BLaER1 treated with 17β-estradiol and CSF1 and Interleukin-3, amounts not matched to agents 10 nM and 100 nM (cell line): Measurements from ENCODE around the gene ABCC3.

Experiments
- H3K27ac ChIP-seq, 11 experiments: shearing (Covaris generic); formaldehyde crosslinking; 2 replicates each; pipeline ENCODE4 v1.8.1; 2022
- H3K27me3 ChIP-seq, 11 experiments: shearing (Covaris generic); formaldehyde crosslinking; 2 replicates each; pipeline ENCODE4 v1.8.1; 2022
- H3K36me3 ChIP-seq, 11 experiments: shearing (Covaris generic); formaldehyde crosslinking; 2 replicates each; pipeline ENCODE4 v1.8.1; 2022
- H3K4me1 ChIP-seq, 10 experiments: shearing (Covaris generic); formaldehyde crosslinking; 2 replicates each; pipeline ENCODE4 v1.8.1; 2022
- H3K4me2 ChIP-seq, 11 experiments: shearing (Covaris generic); formaldehyde crosslinking; 2 replicates each; pipeline ENCODE4 v1.8.1; 2022
- H3K4me3 ChIP-seq, 10 experiments: shearing (Covaris generic); formaldehyde crosslinking; 2 replicates each; pipeline ENCODE4 v1.8.1; 2022
- H3K9ac ChIP-seq, 11 experiments: shearing (Covaris generic); formaldehyde crosslinking; 2 replicates each; pipeline ENCODE4 v1.8.1; 2022
- H3K9me3 ChIP-seq, 11 experiments: shearing (Covaris generic); formaldehyde crosslinking; replicated peaks in 1 of 11; 2 replicates each; pipeline ENCODE4 v1.8.1; 2022
- H4K20me1 ChIP-seq, 11 experiments: shearing (Covaris generic); formaldehyde crosslinking; 2 replicates each; pipeline ENCODE4 v1.8.1; 2022
- Cebpa-rat ChIP-seq, 11 experiments: shearing (Covaris generic); IDR thresholded peaks; 2 replicates each; pipeline ENCODE4 v1.8.1; 2022

ABCC3 gene

GRCh38 chr17:50682938-50683337 lies 48.3 kb downstream of the ABCC3 start:
- no peaks in the 10 kb centered on the region for H3K27me3 ChIP-seq
- no peaks in the 10 kb centered on the region for H3K36me3 ChIP-seq
- H3K4me1 ChIP-seq: peaks cover 0 to 19% (median 2%) of the 10 kb centered on the region in 10 experiments; a peak in 10 of 20 replicates
- H3K4me3 ChIP-seq: no peak overlapping the region
- 0 out of 22 replicates have a peak, but pooled peaks cover 0 to 5% (median 0%) of the 10 kb centered on the region in 11 experiments for H4K20me1 ChIP-seq
- no peaks in the 10 kb centered on the region for H3K9me3 ChIP-seq
- no peak overlapping the region for H3K9ac ChIP-seq
- H3K27ac ChIP-seq: no peak overlapping the region
- TF ChIP-seq Cebpa-rat (IDR thresholded peaks at IDR 0.05): no peak
- H3K4me2 ChIP-seq: no peak overlapping the region

- H4K20me1 ChIP-seq: peaks cover 0 to 5% (median 0%) of the 10 kb centered on the region in 11 experiments; a peak in 1 of 22 replicates
- H3K4me3 ChIP-seq: no peak overlapping the region
- H3K4me2 ChIP-seq: no peak overlapping the region
- no peaks in the 10 kb centered on the region for H3K27me3 ChIP-seq
- H3K36me3 ChIP-seq: no peaks in the 10 kb centered on the region
- peaks cover 0 to 23% (median 7%) of the 10 kb centered on the region in 10 experiments; a peak in 13 of 20 replicates for H3K4me1 ChIP-seq
- no peaks in the 10 kb centered on the region for H3K9me3 ChIP-seq
- H3K27ac ChIP-seq: no peak overlapping the region
- H3K9ac ChIP-seq: no peak overlapping the region
- TF ChIP-seq Cebpa-rat (IDR thresholded peaks at IDR 0.05): no peak
Observed at GRCh38 chr17:50683434-50684287, 49.0 kb downstream of the ABCC3 start.

GRCh38 chr17:50684288-50684611 lies 49.6 kb downstream of the ABCC3 start:
- H3K9me3 ChIP-seq: no peaks in the 10 kb centered on the region
- H3K27me3 ChIP-seq: no peaks in the 10 kb centered on the region
- no peak overlapping the region for H3K4me2 ChIP-seq
- no peak overlapping the region for H3K4me3 ChIP-seq
- no peaks in the 10 kb centered on the region for H3K36me3 ChIP-seq
- H3K9ac ChIP-seq: no peak overlapping the region
- no peak overlapping the region for H3K27ac ChIP-seq
- H4K20me1 ChIP-seq: peaks cover 0 to 6% (median 0%) of the 10 kb centered on the region in 11 experiments; a peak in 2 of 22 replicates
- peaks cover 5 to 29% (median 13%) of the 10 kb centered on the region in 10 experiments for H3K4me1 ChIP-seq
- no peak for TF ChIP-seq Cebpa-rat (IDR thresholded peaks at IDR 0.05)

GRCh38 chr17:50684612-50685333 lies 50.1 kb downstream of the ABCC3 start:
- Histone ChIP-seq H3K9me3 (no peaks in the 10 kb centered on the region), H3K27me3 (no peaks in the 10 kb centered on the region), H3K4me3 (no peak overlapping the region), H3K36me3 (no peaks in the 10 kb centered on the region), H3K9ac (no peak overlapping the region), H3K4me2 (no peak overlapping the region), H3K27ac (no peak overlapping the region), H4K20me1 (peaks cover 0 to 11% (median 0%) of the 10 kb centered on the region in 11 experiments; a peak in 2 of 22 replicates), H3K4me1 (peaks cover 10 to 34% (median 19%) of the 10 kb centered on the region in 10 experiments)
- TF ChIP-seq Cebpa-rat (IDR thresholded peaks at IDR 0.05): no peak

GRCh38 chr17:50685334-50685665 lies 50.6 kb downstream of the ABCC3 start:
- peaks cover 0 to 15% (median 0%) of the 10 kb centered on the region in 11 experiments; a peak in 2 of 22 replicates for H4K20me1 ChIP-seq
- no peak overlapping the region for H3K4me3 ChIP-seq
- no peak overlapping the region for H3K9ac ChIP-seq
- H3K36me3 ChIP-seq: no peaks in the 10 kb centered on the region
- no peak for TF ChIP-seq Cebpa-rat (IDR thresholded peaks at IDR 0.05)
- H3K4me1 ChIP-seq: peaks cover 14 to 37% (median 22%) of the 10 kb centered on the region in 10 experiments
- no peak overlapping the region for H3K27ac ChIP-seq
- no peaks in the 10 kb centered on the region for H3K9me3 ChIP-seq
- H3K27me3 ChIP-seq: no peaks in the 10 kb centered on the region
- H3K4me2 ChIP-seq: no peak overlapping the region

GRCh38 chr17:50685691-50686493 lies 51.2 kb downstream of the ABCC3 start:
- Histone ChIP-seq H3K4me1 (peaks cover 14 to 35% (median 23%) of the 10 kb centered on the region in 10 experiments), H3K4me3 (no peak overlapping the region), H3K27me3 (no peaks in the 10 kb centered on the region), H4K20me1 (peaks cover 0 to 21% (median 0%) of the 10 kb centered on the region in 11 experiments; a peak in 2 of 22 replicates), H3K4me2 (no peak overlapping the region), H3K9me3 (no peaks in the 10 kb centered on the region), H3K36me3 (no peaks in the 10 kb centered on the region; a peak in 1 of 22 replicates), H3K9ac (no peak overlapping the region), H3K27ac (no peak overlapping the region)
- no peak for TF ChIP-seq Cebpa-rat (IDR thresholded peaks at IDR 0.05)

- no peak overlapping the region for H3K9ac ChIP-seq
- TF ChIP-seq Cebpa-rat (IDR thresholded peaks at IDR 0.05): no peak
- H3K4me1 ChIP-seq: peaks cover 14 to 27% (median 18%) of the 10 kb centered on the region in 10 experiments
- H3K27me3 ChIP-seq: no peaks in the 10 kb centered on the region
- H3K27ac ChIP-seq: no peak overlapping the region
- peaks cover 0 to 23% (median 0%) of the 10 kb centered on the region in 11 experiments; a peak in 3 of 22 replicates for H4K20me1 ChIP-seq
- H3K9me3 ChIP-seq: no peaks in the 10 kb centered on the region
- no peak overlapping the region for H3K4me3 ChIP-seq
- peaks cover 0 to 4% (median 1%) of the 10 kb centered on the region in 11 experiments; a peak in 8 of 22 replicates for H3K36me3 ChIP-seq
- no peak overlapping the region for H3K4me2 ChIP-seq
Observed at GRCh38 chr17:50686494-50687199, 52.0 kb downstream of the ABCC3 start.
